GM12892 (cell line): ENCODE results near the gene BLACAT1.

Experiments
- POLR2A ChIP-seq: IDR thresholded peaks from 2 replicates; pipeline ENCODE4 v1.6.1; 2011; ENCODE audit warnings: low read depth, low read length, control low read depth
- POLR2AphosphoS5 ChIP-seq: IDR thresholded peaks from 2 replicates; pipeline ENCODE4 v1.6.1; 2011; ENCODE audit warnings: low read depth, low read length, control low read depth
- TAF1 ChIP-seq: IDR thresholded peaks from 2 replicates; pipeline ENCODE4 v1.6.1; 2011; ENCODE audit warnings: low read depth, mild to moderate bottlenecking, control low read depth, low read length, borderline replicate concordance

- no peak for TF ChIP-seq POLR2AphosphoS5
- TF ChIP-seq POLR2A, result no peak
- TF ChIP-seq TAF1, result no peak
Measured at GRCh38 chr1:205422993-205423642, 32.7 kb downstream of the BLACAT1 start.
